Activated CD8-positive, alpha-beta T cell treated with anti-CD3 and anti-CD28 coated beads for 36 hours (primary cell): ENCODE measurements around the gene MCRIP2. TPM values are rescaled to one million over a fixed set of nuclear protein-coding genes. Genes with fewer than 3 reads are reported as not detected.
A peak's percentile ranks its signal among the peaks of the same experiment; 100 is the strongest.

Experiments
- ATAC-seq: fragments of 200-7000 bp; cut with Tn5 transposase; one replicate; pipeline ENCODE4 v1.10.0; 2021; ENCODE audit warnings: mild to moderate bottlenecking, moderate library complexity
- CTCF ChIA-PET: fragments of 350-600 bp; sonication (Branson Sonifier 250); formaldehyde crosslinking; loops from one replicate; lab custom pipeline; 2021; ENCODE audit warnings: antibody characterized with exemption; lab: Charles Lee
- POLR2A ChIA-PET: fragments of 350-600 bp; sonication (Branson Sonifier 250); formaldehyde crosslinking; loops from one replicate; lab custom pipeline; 2021; ENCODE audit warnings: antibody characterized with exemption; lab: Charles Lee
- DNase-seq: peaks from one replicate; pipeline ENCODE4 v3.0.0-alpha.2; 2020
- H3K27ac Mint-ChIP-seq: one replicate; pipeline ENCODE4 v1.8.0; 2021; ENCODE audit warnings: mild to moderate bottlenecking, mixed read lengths
- H3K27me3 Mint-ChIP-seq: one replicate; pipeline ENCODE4 v1.8.0; 2021; ENCODE audit warnings: mixed read lengths
- H3K36me3 Mint-ChIP-seq: one replicate; pipeline ENCODE4 v1.8.0; 2021; ENCODE audit warnings: low read depth, mixed read lengths
- H3K4me1 Mint-ChIP-seq: one replicate; pipeline ENCODE4 v1.8.0; 2021; ENCODE audit warnings: low read depth, mixed read lengths
- H3K4me3 Mint-ChIP-seq: one replicate; pipeline ENCODE4 v1.8.0; 2021; ENCODE audit warnings: mild to moderate bottlenecking, moderate library complexity, mixed read lengths
- H3K9me3 Mint-ChIP-seq: one replicate; pipeline ENCODE4 v1.8.0; 2021; ENCODE audit warnings: mixed read lengths
- CTCF ChIP-seq: fragments of 200-600 bp; IDR thresholded peaks from one replicate; pipeline ENCODE4 v1.8.0; 2022; ENCODE audit warnings: antibody characterized with exemption, mild to moderate bottlenecking
- intact Hi-C: fragments of 100-400 bp; cut with micrococcal nuclease; formaldehyde crosslinking; loops from one replicate; pipeline ENCODE4 v1.10.0; 2022
- total RNA-seq, 2 experiments: library from RNA; stranded (reverse); gene quantifications; one replicate each; pipeline ENCODE4 v1.2.3, GENCODE V29; 2021

MCRIP2 gene
- total RNA-seq, 2 experiments from 2014 or later, result 60.7 to 62.7 TPM

DNA sequence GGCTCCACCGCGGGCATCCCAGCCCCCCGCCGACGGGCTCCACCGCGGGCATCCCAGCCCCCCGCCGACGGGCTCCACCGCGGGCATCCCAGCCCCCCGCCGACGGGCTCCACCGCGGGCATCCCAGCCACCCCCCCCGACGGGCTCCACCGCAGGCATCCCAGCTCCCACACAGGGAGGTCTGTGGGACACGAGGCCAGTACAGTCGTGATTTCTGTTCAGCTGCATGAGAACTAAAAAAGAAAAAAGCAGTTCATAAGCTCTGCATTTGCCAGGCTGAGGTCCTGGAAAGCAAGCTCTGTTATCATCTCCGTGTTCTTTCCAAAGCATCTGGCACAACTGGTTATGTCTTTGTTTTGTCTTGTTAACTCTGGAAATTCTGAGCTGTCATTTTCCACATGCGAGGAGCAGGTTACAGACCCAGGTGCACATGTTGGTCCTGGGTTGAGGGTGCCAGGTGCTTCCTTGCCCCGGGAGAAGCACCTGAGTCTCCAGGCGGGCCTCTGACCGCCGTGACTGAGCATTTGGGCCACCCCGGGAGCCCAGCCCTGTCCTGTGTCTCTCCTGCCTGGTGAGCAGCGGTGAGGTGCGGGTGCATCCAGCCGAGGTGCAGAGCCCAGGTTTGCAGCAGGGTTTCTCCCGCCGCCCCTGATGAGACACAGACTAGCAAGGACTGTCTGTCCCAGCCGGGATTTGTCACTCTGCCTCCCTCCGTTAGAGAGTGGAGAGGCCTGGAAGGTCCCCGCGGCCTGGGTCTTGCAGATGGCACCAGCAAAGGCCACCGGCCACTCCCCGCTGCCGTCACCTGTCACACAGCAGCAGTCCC lies 20.7 kb upstream of the MCRIP2 start:
- ATAC-seq, result no peak
- H3K4me1 Mint-ChIP-seq, result peaks cover 6% of the 10 kb centered on the region
- TF ChIP-seq CTCF, result no peak
- DNase-seq, result no peak
- peaks cover 2% of the 10 kb centered on the region for H3K36me3 Mint-ChIP-seq
- no peaks in the 10 kb centered on the region for H3K9me3 Mint-ChIP-seq
- H3K27me3 Mint-ChIP-seq, result no peaks in the 10 kb centered on the region
- intact Hi-C loops, result no loop called here
- ChIA-PET CTCF (interaction anchor here (1.0 kb wide), 1 partner anchor 11 kb away, joined by 3 read pairs; no protein-coding TSS in a partner anchor), POLR2A (no interaction called here)
- H3K27ac Mint-ChIP-seq, result no peak overlapping the region
- no peak overlapping the region for H3K4me3 Mint-ChIP-seq

DNA sequence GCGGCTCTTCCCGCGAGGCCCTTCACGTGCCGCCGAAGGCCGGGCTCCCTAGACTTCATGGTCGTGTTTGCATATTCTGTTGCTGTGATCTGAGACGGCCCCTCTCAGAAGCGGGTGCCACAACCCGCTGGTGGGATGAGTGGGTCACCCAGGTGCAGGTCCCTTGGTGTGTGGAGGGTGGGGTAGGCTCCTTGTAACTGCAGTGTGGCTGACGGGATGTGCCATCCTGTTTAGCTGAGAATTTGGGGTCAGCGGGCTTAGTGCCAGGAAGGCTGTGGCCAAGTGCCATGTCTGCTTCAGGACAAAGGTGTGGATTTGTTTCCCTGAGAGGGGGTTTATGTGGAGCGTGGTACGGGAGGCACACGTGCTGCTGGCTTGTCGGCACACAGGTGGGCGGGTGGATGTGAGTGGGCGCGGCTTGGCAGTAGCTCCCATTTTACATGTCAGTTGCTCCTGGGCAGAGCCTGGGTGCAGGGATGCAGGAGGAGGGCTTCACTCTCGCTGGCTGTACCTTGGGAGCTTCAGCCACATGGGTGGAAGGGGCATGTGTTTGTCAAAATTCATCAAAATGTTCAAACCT lies 20.0 kb upstream of the MCRIP2 start:
- no peak for ATAC-seq
- ChIA-PET CTCF (no interaction called here), POLR2A (no interaction called here)
- Mint-ChIP-seq H3K36me3 (peaks cover 2% of the 10 kb centered on the region), H3K9me3 (no peaks in the 10 kb centered on the region), H3K4me3 (no peak overlapping the region), H3K27ac (peak overlapping the region; percentile 20), H3K27me3 (no peaks in the 10 kb centered on the region), H3K4me1 (peaks cover 6% of the 10 kb centered on the region)
- no peak for DNase-seq
- TF ChIP-seq CTCF, result no peak
- intact Hi-C loops, result no loop called here

DNA sequence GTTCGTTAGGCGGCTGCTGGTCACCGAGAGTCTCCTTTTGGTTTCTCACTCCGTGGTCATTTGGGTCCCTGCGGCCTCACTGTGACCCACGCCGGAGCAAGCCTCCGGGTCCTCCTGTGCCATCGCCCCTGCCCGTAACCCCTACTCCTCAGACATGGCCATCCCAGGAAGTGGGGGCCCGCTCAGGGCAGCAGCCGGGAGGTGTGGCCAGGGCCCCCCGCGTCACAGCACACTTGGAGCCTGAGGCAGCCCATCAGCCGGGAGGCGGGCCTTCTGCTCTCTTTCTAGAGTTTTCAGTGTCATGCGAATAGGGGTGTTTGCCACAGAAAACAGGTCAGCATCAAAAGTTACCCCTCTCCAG lies 18.7 kb upstream of the MCRIP2 start:
- Mint-ChIP-seq H3K9me3 (no peaks in the 10 kb centered on the region), H3K36me3 (peaks cover 2% of the 10 kb centered on the region), H3K4me1 (peaks cover 6% of the 10 kb centered on the region), H3K4me3 (no peak overlapping the region), H3K27me3 (no peaks in the 10 kb centered on the region), H3K27ac (no peak overlapping the region)
- ATAC-seq (no peak), DNase-seq (no peak)
- TF ChIP-seq CTCF, result no peak
- POLR2A ChIA-PET, result no interaction called here
- intact Hi-C loops, result no loop called here
- CTCF ChIA-PET, result no interaction called here

- Mint-ChIP-seq H3K27ac (no peak overlapping the region), H3K9me3 (no peaks in the 10 kb centered on the region), H3K4me1 (peaks cover 6% of the 10 kb centered on the region), H3K36me3 (peaks cover 2% of the 10 kb centered on the region), H3K27me3 (no peaks in the 10 kb centered on the region), H3K4me3 (no peak overlapping the region)
- ATAC-seq, result no peak
- CTCF ChIA-PET, result interaction anchor here (1.1 kb wide), 1 partner anchor 10 kb away, joined by 3 read pairs; no protein-coding TSS in a partner anchor
- no peak for DNase-seq
- POLR2A ChIA-PET, result interaction anchor here (0.6 kb wide), 1 partner anchor 42 kb away, joined by 3 read pairs; no protein-coding TSS in a partner anchor
- TF ChIP-seq CTCF, result no peak
- intact Hi-C loops, result no loop called here
Measured at GRCh38 chr16:624526-625070, 17.0 kb upstream of the MCRIP2 start.
